ENCODE data around the gene NR1H3.

DNA sequence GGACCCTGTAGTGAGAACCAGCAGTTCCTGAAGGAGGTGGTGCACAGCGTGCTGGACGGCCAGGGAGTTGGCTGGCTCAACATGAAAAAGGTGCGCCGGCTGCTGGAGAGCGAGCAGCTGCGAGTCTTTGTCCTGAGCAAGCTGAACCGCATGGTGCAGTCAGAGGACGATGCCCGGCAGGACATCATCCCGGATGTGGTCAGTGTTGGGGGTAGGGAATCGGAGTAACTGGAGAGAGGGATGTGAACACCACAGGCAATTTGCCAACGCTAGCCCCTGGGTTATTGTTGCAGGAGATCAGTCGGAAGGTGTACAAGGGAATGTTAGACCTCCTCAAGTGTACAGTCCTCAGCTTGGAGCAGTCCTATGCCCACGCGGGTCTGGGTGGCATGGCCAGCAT lies 32.1 kb downstream of the NR1H3 start:
- no peak for TF ChIP-seq POLR2AphosphoS5 (IDR thresholded peaks at IDR 0.05)
- TF ChIP-seq, protein P1, sequence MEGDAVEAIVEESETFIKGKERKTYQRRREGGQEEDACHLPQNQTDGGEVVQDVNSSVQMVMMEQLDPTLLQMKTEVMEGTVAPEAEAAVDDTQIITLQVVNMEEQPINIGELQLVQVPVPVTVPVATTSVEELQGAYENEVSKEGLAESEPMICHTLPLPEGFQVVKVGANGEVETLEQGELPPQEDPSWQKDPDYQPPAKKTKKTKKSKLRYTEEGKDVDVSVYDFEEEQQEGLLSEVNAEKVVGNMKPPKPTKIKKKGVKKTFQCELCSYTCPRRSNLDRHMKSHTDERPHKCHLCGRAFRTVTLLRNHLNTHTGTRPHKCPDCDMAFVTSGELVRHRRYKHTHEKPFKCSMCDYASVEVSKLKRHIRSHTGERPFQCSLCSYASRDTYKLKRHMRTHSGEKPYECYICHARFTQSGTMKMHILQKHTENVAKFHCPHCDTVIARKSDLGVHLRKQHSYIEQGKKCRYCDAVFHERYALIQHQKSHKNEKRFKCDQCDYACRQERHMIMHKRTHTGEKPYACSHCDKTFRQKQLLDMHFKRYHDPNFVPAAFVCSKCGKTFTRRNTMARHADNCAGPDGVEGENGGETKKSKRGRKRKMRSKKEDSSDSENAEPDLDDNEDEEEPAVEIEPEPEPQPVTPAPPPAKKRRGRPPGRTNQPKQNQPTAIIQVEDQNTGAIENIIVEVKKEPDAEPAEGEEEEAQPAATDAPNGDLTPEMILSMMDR (IDR thresholded peaks at IDR 0.05), result no peak
